ENCODE measurements around the gene NPLOC4.

Gene NPLOC4

DNA sequence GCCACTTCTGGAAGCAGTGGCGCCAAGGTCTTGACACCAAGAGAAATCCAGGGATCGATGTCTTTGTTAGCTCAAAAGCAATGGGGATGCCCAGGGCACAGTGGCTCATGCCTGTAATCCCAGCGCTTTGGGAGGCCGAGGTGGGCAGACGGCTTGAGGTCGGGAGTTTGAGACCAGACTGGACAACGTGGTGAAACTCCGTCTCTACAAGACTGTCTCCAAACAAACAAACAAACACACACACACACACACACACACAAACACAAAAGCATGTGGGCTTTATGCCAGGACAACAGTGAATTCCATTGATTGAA, 62.3 kb downstream of the NPLOC4 start:
- H3K9me3 Mint-ChIP-seq: no peaks in the 10 kb centered on the region
- H3K4me3 Mint-ChIP-seq: no peak overlapping the region
- ATAC-seq: no peak
- H3K36me3 Mint-ChIP-seq: peaks cover 55% of the 10 kb centered on the region
- H3K27me3 Mint-ChIP-seq: no peaks in the 10 kb centered on the region
- H3K4me1 Mint-ChIP-seq: peaks cover 17% of the 10 kb centered on the region
- H3K27ac Mint-ChIP-seq: no peak overlapping the region

DNA sequence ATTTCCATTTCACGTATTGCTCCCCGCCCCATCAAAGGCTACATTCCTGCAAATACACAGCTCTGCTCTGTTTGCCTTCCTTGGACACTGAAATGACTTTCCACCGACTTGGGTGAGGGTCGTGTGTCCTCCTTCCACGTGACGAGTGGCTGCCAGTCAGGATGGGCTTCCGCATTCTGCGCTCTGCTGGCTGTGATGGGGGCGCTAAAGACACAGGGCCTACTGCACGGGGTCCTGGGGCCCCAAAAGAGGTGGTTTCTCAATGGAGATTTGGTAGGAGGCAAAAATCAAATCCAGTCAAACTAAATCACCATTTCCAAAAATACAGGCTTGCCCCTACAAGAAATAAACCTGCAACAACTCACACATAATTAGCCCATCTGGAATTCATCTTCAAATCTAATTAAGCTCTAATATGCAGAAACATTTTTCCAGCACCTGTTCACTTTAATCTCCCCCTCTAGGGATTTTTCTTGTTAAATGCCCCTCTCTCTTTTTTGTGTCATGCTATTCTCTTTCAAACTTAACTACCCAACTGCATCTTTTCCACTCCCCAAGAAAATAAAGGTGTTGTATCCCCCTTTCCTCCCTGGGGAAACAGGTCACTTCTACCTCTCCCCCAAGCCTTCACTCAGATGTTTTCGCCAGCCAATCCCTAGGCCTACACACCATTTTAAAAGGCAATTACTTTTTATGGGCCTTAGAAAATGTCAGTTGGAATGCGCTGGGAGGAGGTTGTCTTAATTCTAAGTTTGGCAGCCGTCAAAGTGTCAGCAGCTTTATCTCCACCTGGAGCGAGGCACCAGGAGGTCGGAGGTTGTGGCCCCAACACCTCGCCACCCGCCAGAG, 62.9 kb downstream of the NPLOC4 start:
- H3K4me1 Mint-ChIP-seq: peaks cover 12% of the 10 kb centered on the region
- peaks cover 50% of the 10 kb centered on the region for H3K36me3 Mint-ChIP-seq
- no peak overlapping the region for H3K27ac Mint-ChIP-seq
- H3K27me3 Mint-ChIP-seq: no peaks in the 10 kb centered on the region
- ATAC-seq: no peak
- no peaks in the 10 kb centered on the region for H3K9me3 Mint-ChIP-seq
- no peak overlapping the region for H3K4me3 Mint-ChIP-seq

DNA sequence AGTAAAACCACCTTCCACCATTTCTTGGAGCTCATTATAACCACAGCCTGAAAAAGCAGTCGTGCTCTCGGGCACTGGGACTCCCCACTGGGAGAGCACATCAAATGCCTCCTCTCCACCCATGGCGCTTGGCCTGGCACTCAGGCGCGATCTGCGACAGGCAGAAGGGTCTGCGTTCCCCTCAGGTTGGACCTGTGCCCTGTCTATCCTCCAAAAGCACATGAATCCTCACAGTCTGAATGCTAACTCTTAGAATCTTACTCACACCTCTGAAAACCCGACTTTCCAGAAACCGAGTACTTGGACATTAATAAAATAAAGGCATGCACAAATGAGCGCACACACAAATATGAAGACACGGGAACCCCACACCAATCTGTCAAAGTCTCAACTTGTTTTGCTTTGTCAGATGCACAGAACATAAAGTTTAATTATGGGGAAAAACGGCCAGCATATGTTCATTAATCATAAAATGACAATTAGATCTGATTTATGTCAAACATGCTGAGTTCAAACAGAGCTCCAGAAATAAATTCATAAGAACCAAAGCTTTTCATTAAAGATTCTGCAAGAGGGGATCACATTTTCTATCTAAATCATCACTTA, 64.2 kb downstream of the NPLOC4 start:
- Mint-ChIP-seq H3K27me3 (no peaks in the 10 kb centered on the region), H3K4me3 (no peak overlapping the region), H3K36me3 (peaks cover 52% of the 10 kb centered on the region), H3K9me3 (no peaks in the 10 kb centered on the region), H3K4me1 (peaks cover 5% of the 10 kb centered on the region), H3K27ac (no peak overlapping the region)
- ATAC-seq: no peak

DNA sequence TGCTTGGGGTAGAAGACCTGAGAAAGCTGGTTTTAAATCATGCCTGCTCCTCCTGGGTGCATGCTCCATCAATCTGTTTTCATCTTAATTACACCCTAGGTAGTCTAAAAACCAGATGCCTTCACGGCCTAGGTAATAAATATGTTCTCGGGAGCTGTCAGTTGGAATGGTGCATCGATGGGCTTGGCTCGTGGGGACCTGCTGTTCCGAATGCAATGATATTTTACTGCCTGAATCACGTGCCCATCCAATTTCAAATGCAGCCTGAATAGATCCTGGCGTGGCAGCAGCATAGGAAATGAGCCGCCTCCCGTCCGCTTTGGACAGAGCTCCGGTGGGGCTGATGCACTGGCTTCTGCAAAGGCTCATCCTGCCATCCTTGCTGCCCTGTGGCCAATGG, 65.9 kb downstream of the NPLOC4 start:
- peaks cover 49% of the 10 kb centered on the region for H3K36me3 Mint-ChIP-seq
- ATAC-seq: no peak
- no peak overlapping the region for H3K27ac Mint-ChIP-seq
- no peaks in the 10 kb centered on the region for H3K9me3 Mint-ChIP-seq
- H3K4me3 Mint-ChIP-seq: no peak overlapping the region
- no peaks in the 10 kb centered on the region for H3K27me3 Mint-ChIP-seq
- H3K4me1 Mint-ChIP-seq: no peaks in the 10 kb centered on the region

DNA sequence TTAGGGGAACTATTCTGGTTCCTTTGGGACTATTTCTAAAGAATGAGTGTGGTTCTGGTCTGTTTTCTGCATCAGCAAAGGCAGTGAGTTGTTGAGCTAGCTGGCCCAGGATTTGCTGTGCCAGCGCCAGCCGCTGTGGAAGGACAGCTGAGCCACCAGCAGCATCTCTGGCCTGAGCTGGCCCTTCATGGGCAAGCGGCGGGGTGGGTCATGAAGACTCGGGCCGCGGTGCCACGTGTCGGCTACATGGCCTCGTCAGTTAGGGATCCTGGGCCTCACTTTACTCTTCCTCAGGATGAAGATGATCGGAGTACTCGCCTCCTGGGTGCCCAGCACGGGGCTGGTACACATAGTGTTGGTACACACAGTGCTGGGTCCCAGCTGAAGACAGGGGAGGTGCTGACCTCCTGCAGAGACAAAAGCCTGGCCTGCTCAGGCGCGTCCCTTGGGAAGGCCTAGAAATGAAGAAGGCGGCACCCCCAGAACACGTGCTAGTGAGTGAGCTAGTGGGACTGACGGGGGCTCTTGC, 66.9 kb downstream of the NPLOC4 start:
- Mint-ChIP-seq H3K4me1 (no peaks in the 10 kb centered on the region), H3K27ac (no peak overlapping the region), H3K9me3 (no peaks in the 10 kb centered on the region), H3K36me3 (peaks cover 55% of the 10 kb centered on the region), H3K27me3 (no peaks in the 10 kb centered on the region), H3K4me3 (no peak overlapping the region)
- no peak for ATAC-seq

DNA sequence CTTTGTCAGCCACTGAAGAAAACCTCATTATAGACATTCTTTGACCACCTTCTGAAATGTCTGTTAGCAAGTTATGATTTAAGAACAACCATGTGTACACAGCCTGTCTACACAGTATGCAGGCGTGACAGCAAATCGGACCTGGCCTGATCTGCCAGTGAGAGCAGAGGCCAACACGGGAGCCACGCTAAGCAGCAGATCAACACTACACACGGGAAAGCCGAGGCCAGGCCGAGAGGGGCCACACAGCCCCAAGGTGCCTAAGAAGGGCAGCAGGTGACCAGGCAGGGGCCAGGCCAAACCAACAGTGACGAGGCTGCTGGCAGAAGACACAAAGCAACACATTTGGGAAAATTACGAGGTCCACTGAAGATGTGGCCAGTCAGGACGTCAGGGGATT, 68.5 kb downstream of the NPLOC4 start:
- no peak for ATAC-seq
- H3K27me3 Mint-ChIP-seq: no peaks in the 10 kb centered on the region
- H3K9me3 Mint-ChIP-seq: no peaks in the 10 kb centered on the region
- H3K4me1 Mint-ChIP-seq: no peaks in the 10 kb centered on the region
- H3K36me3 Mint-ChIP-seq: peaks cover 53% of the 10 kb centered on the region
- no peak overlapping the region for H3K4me3 Mint-ChIP-seq
- H3K27ac Mint-ChIP-seq: peak overlapping the region; percentile 13

DNA sequence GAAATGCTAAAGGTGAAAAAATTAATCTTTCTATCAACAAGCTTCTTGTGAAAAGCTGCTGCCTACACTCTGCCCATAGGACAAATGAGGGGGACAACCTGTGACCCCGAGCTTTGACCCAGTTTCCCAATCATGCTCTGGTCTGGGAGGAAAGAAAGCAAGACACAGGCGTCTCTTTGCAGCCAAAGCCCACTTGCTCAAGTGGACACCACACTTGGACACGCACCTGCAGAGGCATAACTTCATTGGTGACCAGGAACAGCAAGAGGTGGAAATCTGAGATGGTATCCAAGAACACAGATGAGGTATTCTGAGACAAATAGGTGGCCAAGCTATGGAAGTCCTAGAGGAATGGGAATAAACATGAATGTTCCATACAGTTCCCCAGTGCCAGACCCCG, 69.7 kb downstream of the NPLOC4 start:
- Mint-ChIP-seq H3K27me3 (no peaks in the 10 kb centered on the region), H3K4me3 (no peak overlapping the region), H3K4me1 (peaks cover 12% of the 10 kb centered on the region), H3K9me3 (no peaks in the 10 kb centered on the region), H3K27ac (no peak overlapping the region), H3K36me3 (peaks cover 59% of the 10 kb centered on the region)
- ATAC-seq: no peak

DNA sequence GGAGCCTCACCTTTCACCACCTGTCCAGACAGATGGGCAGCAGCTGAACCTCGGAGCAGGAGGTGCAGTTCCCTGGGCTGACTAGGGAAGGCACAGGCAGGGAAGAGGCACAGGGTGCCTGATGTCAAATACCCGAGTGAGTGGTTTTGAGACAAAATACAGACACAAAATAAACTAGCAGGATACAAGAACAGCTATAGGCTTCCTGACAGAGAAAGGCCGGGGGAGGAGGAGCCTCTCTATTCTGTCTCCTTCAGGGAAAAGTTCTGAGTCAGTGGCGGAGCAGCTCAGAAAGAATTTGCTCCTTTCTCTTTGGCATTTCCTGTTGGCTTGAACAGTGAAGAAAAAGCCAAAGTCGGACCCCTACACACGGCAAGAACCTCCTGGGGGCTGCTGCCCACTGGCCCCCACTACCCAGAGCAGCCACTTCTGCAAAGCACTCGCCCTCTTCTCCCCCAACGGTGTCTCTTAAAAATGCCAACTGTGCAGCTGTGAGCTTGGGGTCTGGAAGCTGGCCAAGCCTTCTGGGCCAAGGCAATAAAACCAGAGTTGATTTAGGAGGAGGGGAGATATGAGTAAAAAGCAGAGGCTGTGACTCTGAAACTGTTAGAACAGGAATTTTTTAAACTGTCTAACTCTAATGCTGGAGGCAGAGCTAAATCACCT, 70.3 kb downstream of the NPLOC4 start:
- H3K4me3 Mint-ChIP-seq: no peak overlapping the region
- peak overlapping the region; percentile 61 for H3K27ac Mint-ChIP-seq
- ATAC-seq: no peak
- H3K9me3 Mint-ChIP-seq: no peaks in the 10 kb centered on the region
- H3K27me3 Mint-ChIP-seq: no peaks in the 10 kb centered on the region
- H3K4me1 Mint-ChIP-seq: peaks cover 17% of the 10 kb centered on the region
- peaks cover 59% of the 10 kb centered on the region for H3K36me3 Mint-ChIP-seq

DNA sequence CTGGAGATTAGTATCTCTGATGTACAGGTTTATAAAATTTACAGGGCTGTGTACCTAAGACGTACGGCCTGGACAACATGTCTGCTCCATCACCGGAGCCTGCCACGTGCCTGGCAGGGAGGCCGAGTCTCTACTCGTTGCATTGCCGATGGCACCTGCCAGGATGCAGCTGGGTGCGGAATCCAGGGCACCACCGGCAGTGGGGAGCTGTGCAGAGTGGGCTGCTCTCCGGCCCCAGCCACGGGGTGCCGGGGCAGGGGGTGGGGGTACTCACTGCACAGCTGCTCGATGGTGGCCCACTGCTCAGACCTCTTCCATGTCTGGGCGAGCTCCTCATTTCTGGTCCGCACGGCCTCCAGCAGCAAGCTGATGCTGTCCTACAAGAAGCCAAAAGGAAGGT, 71.7 kb downstream of the NPLOC4 start:
- H3K27ac Mint-ChIP-seq: no peak overlapping the region
- peaks cover 53% of the 10 kb centered on the region for H3K36me3 Mint-ChIP-seq

DNA sequence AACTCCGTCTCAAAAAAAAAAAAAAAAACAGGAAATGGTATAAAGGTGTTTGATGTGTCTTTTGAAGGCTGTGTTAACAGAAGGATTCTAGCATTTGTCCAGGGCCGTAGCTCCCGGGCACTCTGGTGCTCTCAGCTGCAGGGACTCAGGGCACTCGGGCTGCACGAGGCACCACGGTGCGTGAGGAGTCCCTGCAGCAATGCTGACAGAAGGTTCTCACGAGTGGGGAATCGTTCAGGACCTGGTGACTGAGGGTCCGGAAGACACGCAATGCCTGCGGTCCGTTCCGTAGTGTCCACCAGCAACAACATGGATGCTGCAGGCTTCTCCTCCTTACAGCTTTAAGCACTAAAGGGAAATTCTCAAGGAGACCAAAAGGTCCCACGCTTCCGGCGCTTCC, 72.1 kb downstream of the NPLOC4 start:
- no peak overlapping the region for H3K4me3 Mint-ChIP-seq
- no peak overlapping the region for H3K27ac Mint-ChIP-seq

More for the DNA sequence above, 71.7 kb downstream of the NPLOC4 start:
- Mint-ChIP-seq H3K27me3 (no peaks in the 10 kb centered on the region), H3K4me3 (no peak overlapping the region), H3K9me3 (no peaks in the 10 kb centered on the region), H3K4me1 (peaks cover 31% of the 10 kb centered on the region)
- ATAC-seq: no peak

DNA sequence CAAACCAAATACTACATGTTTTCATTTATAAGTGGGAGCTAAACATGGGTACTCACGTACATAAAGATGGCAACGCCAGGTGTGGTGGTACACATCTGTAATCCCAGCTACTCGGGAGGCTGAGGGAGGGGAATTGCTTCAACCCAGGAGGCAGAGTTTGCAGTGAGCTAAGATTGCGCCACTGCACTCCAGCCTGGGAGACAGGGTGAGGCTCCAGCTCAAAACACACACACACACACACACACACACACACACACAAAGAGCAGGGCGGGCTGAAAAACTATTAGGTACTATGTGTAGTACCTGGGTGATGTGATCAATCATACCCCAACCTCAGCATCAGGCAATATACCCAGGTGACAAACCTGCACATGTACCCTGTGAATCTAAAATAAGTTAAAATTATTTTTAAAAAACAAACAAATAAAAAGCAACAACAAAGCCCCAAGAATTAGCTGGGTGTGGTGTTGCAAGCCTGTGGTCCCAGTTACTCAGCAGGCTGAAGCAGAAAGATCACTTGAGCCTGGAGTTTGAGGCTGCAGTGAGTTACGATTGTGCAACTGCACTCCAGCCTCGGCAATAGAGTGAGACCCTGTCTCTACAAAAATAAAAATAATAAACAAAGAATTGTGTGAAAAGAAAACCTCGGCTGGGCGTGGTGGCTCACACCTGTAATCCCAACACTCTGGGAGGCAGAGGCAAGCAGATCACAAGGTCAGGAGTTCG, 72.9 kb downstream of the NPLOC4 start:
- Mint-ChIP-seq H3K9me3 (no peaks in the 10 kb centered on the region), H3K4me1 (peaks cover 33% of the 10 kb centered on the region)

More for the DNA sequence above, 72.1 kb downstream of the NPLOC4 start:
- ATAC-seq: no peak
- H3K9me3 Mint-ChIP-seq: no peaks in the 10 kb centered on the region
- H3K36me3 Mint-ChIP-seq: peaks cover 49% of the 10 kb centered on the region
- no peaks in the 10 kb centered on the region for H3K27me3 Mint-ChIP-seq
- H3K4me1 Mint-ChIP-seq: peaks cover 33% of the 10 kb centered on the region

DNA sequence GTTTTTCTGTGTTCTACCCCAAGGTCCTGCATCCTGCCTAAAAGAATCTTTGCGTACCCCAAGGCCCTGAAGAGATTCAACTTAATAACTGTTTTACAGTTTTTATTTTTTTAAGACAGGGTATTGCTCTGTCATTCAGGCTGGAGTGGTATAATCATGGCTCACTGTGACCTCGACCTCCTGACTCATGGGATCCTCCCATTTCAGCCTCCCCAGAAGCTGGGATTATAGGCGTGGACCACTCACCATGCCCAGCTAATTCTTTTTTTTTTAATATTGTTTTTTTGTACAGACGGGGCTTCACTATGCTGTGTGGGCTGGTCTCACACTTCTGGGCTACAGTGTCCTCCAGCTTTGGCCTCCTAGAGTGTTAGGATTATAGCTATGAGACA, 75.4 kb downstream of the NPLOC4 start:
- Mint-ChIP-seq H3K9me3 (no peaks in the 10 kb centered on the region), H3K4me3 (peak overlapping the region; percentile 76), H3K36me3 (peaks cover 45% of the 10 kb centered on the region), H3K27ac (peak overlapping the region; percentile 99), H3K4me1 (peaks cover 43% of the 10 kb centered on the region), H3K27me3 (no peaks in the 10 kb centered on the region)
- ATAC-seq: no peak

More for the DNA sequence above, 72.9 kb downstream of the NPLOC4 start:
- H3K27me3 Mint-ChIP-seq: no peaks in the 10 kb centered on the region
- no peak overlapping the region for H3K27ac Mint-ChIP-seq
- no peak for ATAC-seq
- no peak overlapping the region for H3K4me3 Mint-ChIP-seq
- peaks cover 48% of the 10 kb centered on the region for H3K36me3 Mint-ChIP-seq

DNA sequence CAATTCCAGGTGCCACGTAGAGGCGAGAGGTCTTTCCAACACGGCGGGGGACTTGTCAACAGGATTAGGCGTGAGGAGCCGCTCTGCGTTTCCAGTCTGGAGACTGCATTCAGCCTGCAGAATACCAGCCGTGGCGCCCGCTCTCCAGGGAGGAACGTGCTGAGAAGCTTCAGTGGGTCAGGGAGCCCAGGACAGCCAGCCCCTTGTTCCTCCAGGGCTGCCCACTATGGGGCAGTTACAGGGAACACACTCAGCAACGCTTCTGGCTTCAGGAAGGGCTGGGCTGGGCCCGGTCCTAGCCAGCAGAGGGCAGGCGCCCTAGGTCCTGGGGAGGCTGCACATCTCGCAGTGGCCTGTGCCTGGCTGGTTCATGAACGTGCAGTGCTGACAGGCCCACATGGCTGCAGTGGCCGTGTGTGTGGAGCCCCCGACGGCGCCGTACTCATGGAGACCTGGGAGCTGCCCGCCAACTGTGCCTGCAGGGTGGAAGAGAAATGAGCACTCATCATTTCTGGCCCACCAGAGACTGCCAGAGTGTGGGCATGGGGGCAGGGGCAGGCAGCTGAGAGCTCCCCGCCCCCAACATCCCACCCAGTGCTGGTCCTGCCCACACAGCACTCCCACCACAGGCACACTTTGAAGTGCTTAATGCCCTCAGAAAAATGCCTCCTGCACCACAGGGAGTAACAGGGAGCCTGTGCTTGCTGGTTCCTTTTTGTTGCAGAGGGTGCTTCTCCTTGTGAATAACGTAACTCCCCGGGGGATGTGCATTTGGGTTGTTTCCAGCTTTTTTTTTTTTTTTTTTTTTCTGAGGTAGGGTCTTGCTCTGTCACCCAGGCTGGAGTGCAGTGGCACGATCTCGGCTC, 77.7 kb downstream of the NPLOC4 start:
- no peak for ATAC-seq
- Mint-ChIP-seq H3K27me3 (no peaks in the 10 kb centered on the region), H3K9me3 (no peaks in the 10 kb centered on the region), H3K4me1 (peaks cover 51% of the 10 kb centered on the region), H3K36me3 (peaks cover 22% of the 10 kb centered on the region), H3K4me3 (no peak overlapping the region), H3K27ac (no peak overlapping the region)

DNA sequence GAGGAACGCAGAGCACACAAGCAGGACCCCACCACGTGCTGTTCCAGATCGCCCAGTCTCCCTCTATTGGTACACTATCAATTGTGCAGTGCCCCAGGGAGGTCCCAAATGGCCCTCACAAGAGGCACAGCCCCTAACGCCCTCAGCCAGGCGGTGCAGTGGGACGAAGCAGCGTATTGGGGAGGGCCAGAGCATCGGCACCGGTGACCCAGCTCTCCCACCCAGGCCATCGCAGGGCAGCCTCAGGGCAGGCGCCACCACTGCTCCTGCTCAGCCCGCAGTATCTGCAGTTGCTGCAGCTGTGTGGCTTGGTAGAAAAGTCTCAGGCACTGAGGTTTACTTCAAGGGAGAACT, 78.8 kb downstream of the NPLOC4 start:
- Mint-ChIP-seq H3K9me3 (no peaks in the 10 kb centered on the region), H3K27me3 (no peaks in the 10 kb centered on the region), H3K36me3 (peaks cover 22% of the 10 kb centered on the region), H3K27ac (no peak overlapping the region), H3K4me3 (no peak overlapping the region), H3K4me1 (peaks cover 59% of the 10 kb centered on the region)
- no peak for ATAC-seq
